ENCODE results near the gene NLRC5.

DNA sequence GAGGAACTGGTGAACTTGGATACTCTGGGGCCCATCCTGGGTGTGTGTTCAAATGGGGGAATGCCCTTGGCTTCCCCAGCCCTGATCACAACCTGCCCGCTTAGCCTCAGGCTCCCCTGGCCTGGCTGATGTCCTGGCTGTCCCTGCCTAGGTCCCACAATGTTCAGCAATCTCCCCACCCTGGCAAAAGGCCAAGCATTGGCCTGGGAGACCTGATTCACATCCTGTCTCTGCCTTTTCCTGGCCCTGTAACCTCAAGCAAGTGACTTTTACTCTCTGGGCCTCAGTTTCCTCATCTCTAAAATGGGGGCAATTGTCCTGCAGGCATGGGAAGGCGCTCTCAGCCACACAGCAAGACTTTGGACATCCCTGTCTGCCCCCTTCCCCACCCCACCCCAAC lies 117.4 kb downstream of the NLRC5 start:
- no peak for TF ChIP-seq CTCF (IDR thresholded peaks at IDR 0.05)
- no peak for TF ChIP-seq EP300 (IDR thresholded peaks at IDR 0.05)

Measured in tibial nerve (tissue), 4 donors.